ENCODE data around the gene REEP2.
A peak's percentile ranks its signal among the peaks of the same experiment; 100 is the strongest.

- TF ChIP-seq CTCF (IDR thresholded peaks at IDR 0.05 in 8 of 11, conservative IDR thresholded peaks at IDR 0.05 in 3 of 11) (no peak), POLR2A (IDR thresholded peaks at IDR 0.05) (no peak), POLR2AphosphoS5 (IDR thresholded peaks at IDR 0.05) (peak in 1 of 3 donors; percentile 3)
These were observed 28.9 kb downstream of the REEP2 start for GRCh38 chr5:138467711-138468132.

Measured in spleen (tissue), 7 donors.